Epithelial cell of proximal tubule (primary cell): ENCODE results near the gene RPL23. TPM values are rescaled to one million over a fixed set of nuclear protein-coding genes. Genes with fewer than 3 reads are reported as not detected.

Experiments used
- DNase-seq: peaks from one replicate; pipeline ENCODE4 v3.0.0-alpha.2; 2011; ENCODE audit warnings: low read depth
- H3K4me3 ChIP-seq: 2 replicates; pipeline ENCODE4 v1.5.1; 2011; ENCODE audit warnings: low read depth, mild to moderate bottlenecking, low read length
- CTCF ChIP-seq: conservative IDR thresholded peaks from 2 replicates; pipeline ENCODE4 v1.5.1; 2012; ENCODE audit warnings: low read depth, mild to moderate bottlenecking, low read length
- total RNA-seq: library from RNA; depleted of rRNA; stranded (reverse); fragments of >200 nt; gene quantifications from 2 replicates; pipeline ENCODE4 v1.2.3, GENCODE V29; 2015

RPL23 gene
- total RNA-seq, 1 donor from 2014 or later = 1,718 TPM

GRCh38 chr17:38885044-38885727, 31.7 kb upstream of the RPL23 start:
- no peak for TF ChIP-seq CTCF
- no peak for DNase-seq
- H3K4me3 ChIP-seq = no peak overlapping the region

- no peak for DNase-seq
- no peak overlapping the region for H3K4me3 ChIP-seq
- TF ChIP-seq CTCF = no peak
These were observed 30.3 kb upstream of the RPL23 start for GRCh38 chr17:38883592-38884526.

GRCh38 chr17:38882870-38883269, 29.3 kb upstream of the RPL23 start:
- no peak for DNase-seq
- no peak overlapping the region for H3K4me3 ChIP-seq
- TF ChIP-seq CTCF = no peak

GRCh38 chr17:38881600-38882191, 28.2 kb upstream of the RPL23 start:
- no peak for TF ChIP-seq CTCF
- DNase-seq = no peak

GRCh38 chr17:38879878-38880665, 26.6 kb upstream of the RPL23 start:
- TF ChIP-seq CTCF = no peak
- no peak overlapping the region for H3K4me3 ChIP-seq
- DNase-seq = no peak

More at GRCh38 chr17:38881600-38882191, 28.2 kb upstream of the RPL23 start:
- H3K4me3 ChIP-seq = no peak overlapping the region

GRCh38 chr17:38877130-38877851, 23.8 kb upstream of the RPL23 start:
- no peak for TF ChIP-seq CTCF
- H3K4me3 ChIP-seq = no peak overlapping the region
- DNase-seq = no peak
